Activated CD8-positive, alpha-beta memory T cell treated with anti-CD3 and anti-CD28 coated beads, Interleukin-2, amount 50 U/mL, for 24 hours (primary cell): ENCODE measurements around the gene ST3GAL3.
"Not testable (repeated sequence)": the region's sequence is repeated elsewhere in the genome, so short reads cannot be mapped to it uniquely, and the experiment has no call there.

ENCODE experiments used
- DNase-seq: peaks from one replicate; pipeline ENCODE4 v3.0.0-alpha.2; 2020; ENCODE audit errors: extremely low read depth

ST3GAL3 gene

GRCh38 chr1:43703836-43704235, 3.5 kb upstream of the ST3GAL3 start:
- DNase-seq = no peak

GRCh38 chr1:43704838-43705237, 2.5 kb upstream of the ST3GAL3 start:
- DNase-seq = no peak

GRCh38 chr1:43705334-43705733, 2.0 kb upstream of the ST3GAL3 start:
- DNase-seq = no peak

DNA sequence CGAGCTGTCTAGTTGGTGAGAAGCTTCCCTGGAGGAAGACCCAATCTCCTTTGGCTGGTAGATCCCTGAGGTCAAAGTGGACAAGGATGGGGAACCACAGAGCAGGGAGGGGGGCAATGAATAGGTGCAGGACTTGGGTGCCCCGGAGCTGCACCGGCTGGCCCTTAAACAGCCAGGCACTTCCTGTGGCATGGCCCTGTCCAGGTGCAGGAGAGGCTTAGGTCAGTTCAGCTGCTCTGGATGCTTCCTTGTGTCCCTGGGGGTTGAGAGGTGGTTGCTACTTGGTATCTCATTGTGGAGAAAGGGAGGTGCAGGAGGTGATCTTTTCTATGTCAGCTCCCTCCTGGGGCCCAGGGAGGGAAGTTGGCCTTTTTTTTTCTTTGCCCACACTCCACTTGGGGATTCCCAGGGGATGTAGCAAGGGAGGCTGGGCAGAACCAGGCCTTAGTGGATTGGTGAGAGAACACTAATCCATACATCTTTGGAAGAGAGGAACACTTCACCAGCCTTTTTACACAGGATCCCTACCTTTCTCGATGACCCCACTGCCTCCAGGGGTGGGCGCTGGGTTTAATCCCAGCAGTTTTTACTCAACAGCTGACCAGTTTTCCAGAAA, 1.2 kb upstream of the ST3GAL3 start:
- DNase-seq = no peak

DNA sequence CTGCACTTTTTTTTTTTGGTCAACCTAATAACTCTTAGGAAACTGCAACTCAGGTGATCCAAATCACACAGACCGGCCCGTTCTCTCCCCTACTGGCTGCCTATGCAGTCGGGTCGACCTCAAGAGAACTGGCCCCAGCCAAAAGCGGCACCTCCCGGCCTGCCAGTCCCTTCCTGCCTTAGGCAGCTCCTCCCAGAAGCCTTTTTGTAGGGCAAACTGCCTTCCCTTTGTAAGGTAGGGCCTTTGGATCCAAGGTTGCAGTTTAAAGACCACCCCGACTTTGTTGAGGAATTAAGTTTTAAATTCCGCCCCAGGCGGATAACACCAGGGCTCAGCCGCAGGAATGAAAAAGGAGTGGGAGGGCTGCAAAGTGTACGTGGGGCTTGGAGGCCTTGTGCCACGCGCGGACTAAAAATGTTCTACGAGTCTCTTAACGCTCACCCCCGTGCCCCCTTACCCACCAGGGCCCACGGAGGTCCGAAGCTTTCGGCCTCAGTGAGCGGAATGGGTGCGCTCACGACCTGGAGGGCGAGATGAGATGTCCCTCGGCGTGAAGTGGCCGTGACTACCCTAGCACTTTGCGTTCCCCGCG, 642 bp upstream of the ST3GAL3 start:
- no peak for DNase-seq

- no peak for DNase-seq
Observed at GRCh38 chr1:43708002-43708410, 670 bp downstream of the ST3GAL3 start.

GRCh38 chr1:43711049-43711448, 3.7 kb downstream of the ST3GAL3 start:
- DNase-seq = no peak

- no peak for DNase-seq
Observed at GRCh38 chr1:43711524-43712386, 4.4 kb downstream of the ST3GAL3 start.

- no peak for DNase-seq
Observed at GRCh38 chr1:43716559-43717281, 9.4 kb downstream of the ST3GAL3 start.

- no peak for DNase-seq
Observed at GRCh38 chr1:43719063-43719462, 11.7 kb downstream of the ST3GAL3 start.

DNA sequence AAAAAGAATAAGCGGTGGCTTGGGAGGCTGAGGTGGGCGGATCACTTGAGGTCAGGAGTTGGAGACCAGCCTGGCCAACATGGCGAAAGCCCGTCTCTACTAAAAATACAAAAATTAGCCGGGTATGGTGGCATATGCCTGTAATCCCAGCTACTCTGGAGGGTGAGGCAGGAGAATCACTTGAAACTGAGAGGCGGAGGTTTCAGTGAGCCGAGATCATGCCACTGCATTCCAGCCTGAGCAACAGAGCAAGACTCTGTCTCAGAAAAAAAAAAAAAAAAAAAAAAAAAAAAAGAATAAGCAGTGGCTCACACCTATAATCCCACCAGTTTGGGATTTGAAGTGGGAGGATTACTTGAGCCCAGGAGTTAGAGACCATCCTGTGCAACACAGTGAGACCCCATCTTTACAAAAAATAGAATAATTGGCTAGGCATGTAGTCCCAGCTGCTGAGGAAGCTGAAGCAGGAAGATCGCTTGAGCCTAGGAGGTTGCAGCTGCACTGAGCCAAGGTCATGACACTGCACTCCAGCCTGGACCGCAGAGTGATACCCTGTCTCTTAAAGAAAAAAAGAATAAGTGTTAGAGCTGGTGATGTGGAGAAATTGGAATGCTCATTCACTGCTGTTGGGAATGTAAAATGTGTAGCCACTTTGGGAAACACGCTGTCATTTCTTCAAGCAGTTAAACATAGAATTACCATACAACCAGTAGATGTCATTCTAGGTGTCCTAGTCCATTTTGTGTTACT, 12.5 kb downstream of the ST3GAL3 start:
- not testable (repeated sequence) for DNase-seq

GRCh38 chr1:43722810-43723209, 15.5 kb downstream of the ST3GAL3 start:
- no peak for DNase-seq

DNA sequence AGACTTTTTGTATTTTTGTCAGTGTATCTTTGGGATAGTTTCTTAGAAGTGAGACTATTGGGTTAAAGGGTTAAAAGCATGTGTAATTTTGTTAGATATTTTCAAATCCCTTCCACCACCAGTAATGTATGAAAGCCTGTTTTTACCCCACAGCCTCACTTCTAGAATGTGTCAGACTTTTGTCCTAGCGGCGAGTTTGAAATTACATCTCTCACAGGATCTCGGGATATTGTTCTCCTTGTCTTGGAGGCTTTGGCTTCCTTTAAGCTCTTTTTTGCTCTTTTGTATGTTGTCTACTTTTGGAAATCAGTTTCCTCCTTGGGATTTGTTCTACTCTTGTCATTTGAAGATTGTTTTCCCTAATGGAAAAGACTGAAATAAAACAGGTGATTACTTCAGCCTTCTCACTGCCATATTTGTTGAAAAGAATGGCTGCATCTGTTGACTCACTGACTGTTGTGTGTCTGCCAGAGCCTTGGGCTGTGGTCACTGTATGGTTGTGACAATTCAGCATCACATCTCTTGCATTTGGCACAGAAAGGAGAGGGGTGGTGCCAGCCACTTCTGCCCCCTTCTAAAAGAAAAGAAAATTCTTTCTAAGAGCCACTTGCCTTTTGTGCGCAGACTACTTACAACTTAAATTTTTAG, 22.6 kb downstream of the ST3GAL3 start:
- no peak for DNase-seq

GRCh38 chr1:43731867-43732531, 24.7 kb downstream of the ST3GAL3 start:
- DNase-seq = no peak

DNA sequence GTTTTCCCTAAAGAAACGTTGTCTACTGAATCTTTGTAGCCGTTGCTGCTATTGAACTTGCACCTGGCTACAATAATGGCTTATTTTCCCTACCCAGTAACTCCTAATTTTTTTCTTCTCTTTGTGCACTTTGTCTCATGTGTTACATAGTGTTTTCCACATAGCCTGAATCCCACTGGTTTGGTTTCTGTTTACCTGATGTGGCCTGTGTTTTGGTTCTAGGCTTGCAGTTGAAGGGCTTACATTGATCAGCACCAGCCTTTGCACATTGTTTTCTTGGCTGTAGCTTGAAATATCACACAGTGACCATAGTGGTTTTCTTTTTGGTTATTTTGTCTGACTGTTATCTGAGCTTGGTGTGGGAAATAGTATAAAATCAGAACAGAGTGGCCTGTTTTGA, 29.5 kb downstream of the ST3GAL3 start:
- no peak for DNase-seq

DNA sequence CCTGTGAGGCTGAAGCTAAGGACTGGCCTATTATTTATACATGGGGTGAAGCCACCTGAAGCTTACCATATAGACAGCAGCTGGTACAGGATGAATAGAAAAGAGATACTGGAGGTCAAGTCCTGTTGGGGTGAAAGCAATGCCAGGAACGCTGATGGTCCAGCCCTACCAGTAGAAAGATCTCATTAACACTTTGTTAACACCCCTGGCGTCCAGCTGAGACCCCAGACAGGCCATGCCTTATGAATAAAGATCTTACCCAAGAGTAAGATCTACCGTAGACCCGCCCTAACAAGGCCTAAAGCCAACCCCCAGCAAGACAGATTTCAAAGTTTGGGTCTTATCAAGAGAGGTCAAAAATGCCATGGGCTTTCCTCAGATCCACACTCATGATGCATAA, 34.7 kb downstream of the ST3GAL3 start:
- DNase-seq = no peak

GRCh38 chr1:43743206-43743605, 35.9 kb downstream of the ST3GAL3 start:
- DNase-seq = no peak

GRCh38 chr1:43747736-43748135, 40.4 kb downstream of the ST3GAL3 start:
- DNase-seq = no peak

GRCh38 chr1:43750083-43750482, 42.7 kb downstream of the ST3GAL3 start:
- DNase-seq = no peak

GRCh38 chr1:43753422-43753821, 46.1 kb downstream of the ST3GAL3 start:
- DNase-seq = no peak

DNA sequence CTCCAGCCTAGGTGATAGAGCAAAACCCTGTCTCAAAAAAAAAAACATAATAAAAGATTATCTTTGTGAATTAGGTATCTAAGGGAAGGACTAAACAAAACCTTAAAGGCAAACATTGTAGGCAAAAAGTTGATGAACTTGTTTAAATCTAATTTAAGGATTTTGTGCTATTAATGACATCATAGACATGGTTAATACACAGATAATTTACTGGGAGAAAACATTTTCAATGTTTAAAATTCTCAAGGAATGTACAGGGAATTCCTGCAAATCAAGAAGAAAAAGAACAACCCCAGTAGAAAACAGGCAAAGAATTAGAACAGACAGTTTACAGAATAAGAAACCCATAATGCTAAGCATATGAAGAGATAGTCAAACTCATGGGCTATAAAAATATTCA, 47.6 kb downstream of the ST3GAL3 start:
- DNase-seq = no peak
